ENCODE results near the gene MBD3L4. TPM values are rescaled to one million over a fixed set of nuclear protein-coding genes. Genes with fewer than 3 reads are reported as not detected.
"Not testable (repeated sequence)": the region's sequence is repeated elsewhere in the genome, so short reads cannot be mapped to it uniquely, and the experiment has no call there.

The MBD3L4 gene
- not detected for total RNA-seq
- long read RNA-seq = 0 reads

DNA sequence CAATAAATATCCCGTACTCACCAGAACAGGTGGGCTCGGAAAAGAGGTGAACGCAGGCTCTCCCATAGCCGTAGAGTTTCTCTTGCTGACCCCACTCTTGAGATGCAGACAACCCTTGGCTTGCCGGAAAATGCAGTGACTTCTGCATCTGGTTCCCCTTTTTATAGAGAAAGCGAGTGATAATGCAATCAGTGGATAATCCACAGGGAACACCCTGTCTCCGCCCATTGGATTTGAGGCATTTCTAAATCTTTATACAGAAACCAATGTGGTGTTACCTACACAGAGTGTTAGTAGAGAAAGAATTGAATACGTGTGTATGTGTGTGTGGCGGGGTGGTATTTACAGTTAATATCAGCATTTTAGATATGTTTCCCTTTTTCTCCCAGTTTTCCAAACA lies at the start of gene MBD3L4:
MBD3L4 (minus strand) TSS at position 101 of the 400 bp plus-strand sequence; CDS start at position 66, 35 bp downstream.
- intact Hi-C loops (cut with DNase I); DNase-seq: not testable (repeated sequence)

DNA sequence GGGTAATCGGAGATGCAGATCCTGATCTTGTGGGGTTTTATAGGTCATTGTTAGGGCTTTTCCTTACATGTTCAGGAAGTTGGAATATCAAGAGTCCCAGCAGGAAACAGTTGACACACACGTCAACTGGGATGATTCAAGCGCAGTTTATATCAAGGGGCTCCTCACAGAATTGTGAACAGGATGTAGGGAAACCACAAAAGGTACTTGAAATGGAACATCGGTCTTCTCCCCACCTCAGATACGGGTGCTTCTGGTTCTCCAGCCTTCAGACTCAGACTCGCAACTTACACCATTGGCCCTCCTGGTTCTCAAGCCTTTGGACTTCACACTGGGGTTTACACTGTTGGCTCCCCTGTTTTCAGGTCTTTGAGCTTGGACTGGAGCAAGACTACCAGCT lies 49.0 kb upstream of the MBD3L4 start:
- Histone ChIP-seq H3K27ac (no peak overlapping the region), H3K27me3 (ENCODE audit: low read depth) (no peaks in the 10 kb centered on the region), H3K36me3 (peaks cover 4% of the 10 kb centered on the region), H3K9me3 (peaks cover 86% of the 10 kb centered on the region), H3K4me3 (no peak overlapping the region), H3K4me1 (no peaks in the 10 kb centered on the region)
- TF ChIP-seq, protein P1, sequence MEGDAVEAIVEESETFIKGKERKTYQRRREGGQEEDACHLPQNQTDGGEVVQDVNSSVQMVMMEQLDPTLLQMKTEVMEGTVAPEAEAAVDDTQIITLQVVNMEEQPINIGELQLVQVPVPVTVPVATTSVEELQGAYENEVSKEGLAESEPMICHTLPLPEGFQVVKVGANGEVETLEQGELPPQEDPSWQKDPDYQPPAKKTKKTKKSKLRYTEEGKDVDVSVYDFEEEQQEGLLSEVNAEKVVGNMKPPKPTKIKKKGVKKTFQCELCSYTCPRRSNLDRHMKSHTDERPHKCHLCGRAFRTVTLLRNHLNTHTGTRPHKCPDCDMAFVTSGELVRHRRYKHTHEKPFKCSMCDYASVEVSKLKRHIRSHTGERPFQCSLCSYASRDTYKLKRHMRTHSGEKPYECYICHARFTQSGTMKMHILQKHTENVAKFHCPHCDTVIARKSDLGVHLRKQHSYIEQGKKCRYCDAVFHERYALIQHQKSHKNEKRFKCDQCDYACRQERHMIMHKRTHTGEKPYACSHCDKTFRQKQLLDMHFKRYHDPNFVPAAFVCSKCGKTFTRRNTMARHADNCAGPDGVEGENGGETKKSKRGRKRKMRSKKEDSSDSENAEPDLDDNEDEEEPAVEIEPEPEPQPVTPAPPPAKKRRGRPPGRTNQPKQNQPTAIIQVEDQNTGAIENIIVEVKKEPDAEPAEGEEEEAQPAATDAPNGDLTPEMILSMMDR (IDR thresholded peaks at IDR 0.05) = no peak
- intact Hi-C loops (cut with DNase I) = no loop called here
- ATAC-seq (no peak), DNase-seq (no peak)

More for the DNA sequence above, at the start of gene MBD3L4:
- not testable (repeated sequence) for ATAC-seq; H3K36me3 ChIP-seq; H3K4me3 ChIP-seq; H3K9me3 ChIP-seq; H3K27me3 ChIP-seq (ENCODE audit: low read depth); H3K4me1 ChIP-seq; H3K27ac ChIP-seq

DNA sequence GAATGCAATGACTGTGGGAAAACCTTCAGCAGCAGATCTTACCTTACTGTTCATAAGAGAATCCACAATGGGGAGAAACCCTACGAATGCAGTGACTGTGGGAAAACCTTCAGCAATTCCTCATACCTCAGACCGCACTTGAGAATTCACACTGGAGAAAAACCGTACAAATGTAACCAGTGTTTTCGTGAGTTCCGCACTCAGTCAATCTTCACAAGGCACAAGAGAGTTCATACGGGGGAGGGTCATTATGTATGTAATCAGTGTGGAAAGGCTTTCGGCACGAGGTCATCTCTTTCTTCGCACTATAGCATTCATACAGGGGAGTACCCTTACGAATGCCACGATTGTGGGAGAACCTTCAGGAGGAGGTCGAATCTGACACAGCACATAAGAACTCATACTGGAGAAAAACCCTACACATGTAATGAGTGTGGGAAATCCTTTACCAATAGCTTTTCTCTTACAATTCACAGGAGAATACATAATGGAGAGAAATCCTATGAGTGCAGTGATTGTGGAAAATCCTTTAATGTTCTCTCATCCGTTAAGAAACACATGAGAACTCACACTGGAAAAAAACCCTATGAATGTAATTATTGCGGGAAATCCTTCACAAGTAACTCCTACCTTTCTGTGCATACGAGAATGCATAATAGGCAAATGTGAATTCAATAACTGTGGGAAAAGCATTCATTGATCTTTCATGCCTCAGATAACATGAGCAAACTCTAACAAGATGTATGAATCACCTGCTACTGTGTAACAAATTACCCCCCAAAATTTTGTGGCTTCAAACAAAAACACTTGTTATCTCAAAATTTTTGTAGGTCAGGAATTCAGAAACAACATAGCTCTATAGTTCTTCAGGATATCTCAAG lies 43.3 kb upstream of the MBD3L4 start:
- no peak for ATAC-seq
- TF ChIP-seq, protein P1 (IDR thresholded peaks at IDR 0.05) = no peak
- Histone ChIP-seq H3K4me3 (no peak overlapping the region), H3K27me3 (ENCODE audit: low read depth) (no peaks in the 10 kb centered on the region), H3K36me3 (peaks cover 59% of the 10 kb centered on the region), H3K9me3 (peaks cover 99% of the 10 kb centered on the region), H3K4me1 (no peaks in the 10 kb centered on the region), H3K27ac (no peak overlapping the region)
- intact Hi-C loops (cut with DNase I) = no loop called here
- DNase-seq = no peak

DNA sequence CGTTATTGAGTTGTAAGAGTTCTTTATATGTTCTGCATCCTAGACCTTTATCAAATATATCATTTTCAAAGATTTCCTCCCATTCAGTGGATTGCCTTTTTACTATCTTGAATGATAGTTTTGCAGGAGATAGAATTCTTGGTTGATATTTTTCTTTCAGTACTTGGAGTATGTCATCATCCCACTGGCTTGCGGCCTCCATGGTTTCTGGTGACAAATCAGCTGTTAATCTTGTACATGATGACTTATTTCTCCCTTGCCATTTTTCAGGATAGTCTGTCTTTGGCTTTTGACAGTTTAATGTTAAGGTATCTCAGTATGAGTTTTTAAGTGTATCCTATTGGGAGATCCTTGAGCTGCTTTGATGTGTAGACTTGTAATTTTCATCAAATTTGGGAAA lies 38.0 kb upstream of the MBD3L4 start:
- intact Hi-C loops (cut with DNase I) = no loop called here
- H3K27me3 ChIP-seq (ENCODE audit: low read depth) = no peaks in the 10 kb centered on the region
- no peaks in the 10 kb centered on the region for H3K4me1 ChIP-seq
- no peak overlapping the region for H3K27ac ChIP-seq
- peaks cover 78% of the 10 kb centered on the region for H3K9me3 ChIP-seq
- TF ChIP-seq, protein P1 (IDR thresholded peaks at IDR 0.05) = no peak
- DNase-seq (no peak), ATAC-seq (no peak)
- H3K36me3 ChIP-seq = peaks cover 97% of the 10 kb centered on the region
- no peak overlapping the region for H3K4me3 ChIP-seq

DNA sequence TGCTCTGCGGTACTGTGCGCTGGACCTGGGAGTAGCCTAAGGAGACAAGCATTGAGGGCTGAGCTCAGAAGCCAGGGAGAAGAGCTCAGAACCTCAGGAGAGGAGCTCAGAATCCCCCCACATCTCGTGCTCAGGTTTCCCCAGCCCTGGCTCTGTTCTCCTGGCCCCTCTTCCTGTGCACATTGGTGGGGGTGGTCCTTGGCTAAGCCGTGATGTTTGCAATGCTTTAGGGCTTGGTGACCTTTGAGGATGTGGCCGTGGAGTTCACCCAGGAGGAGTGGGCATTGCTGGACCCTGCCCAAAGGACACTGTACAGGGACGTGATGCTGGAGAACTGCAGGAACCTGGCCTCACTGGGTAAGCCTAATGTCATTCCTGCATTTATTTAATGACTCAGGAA lies 36.2 kb upstream of the MBD3L4 start:
- Histone ChIP-seq H3K27me3 (ENCODE audit: low read depth) (no peaks in the 10 kb centered on the region), H3K27ac (no peak overlapping the region), H3K36me3 (peaks cover 97% of the 10 kb centered on the region), H3K4me1 (peaks cover 2% of the 10 kb centered on the region), H3K9me3 (peaks cover 60% of the 10 kb centered on the region), H3K4me3 (no peak overlapping the region)
- ATAC-seq (no peak), DNase-seq (no peak)
- intact Hi-C loops (cut with DNase I) = no loop called here
- TF ChIP-seq, protein P1 (IDR thresholded peaks at IDR 0.05) = no peak

DNA sequence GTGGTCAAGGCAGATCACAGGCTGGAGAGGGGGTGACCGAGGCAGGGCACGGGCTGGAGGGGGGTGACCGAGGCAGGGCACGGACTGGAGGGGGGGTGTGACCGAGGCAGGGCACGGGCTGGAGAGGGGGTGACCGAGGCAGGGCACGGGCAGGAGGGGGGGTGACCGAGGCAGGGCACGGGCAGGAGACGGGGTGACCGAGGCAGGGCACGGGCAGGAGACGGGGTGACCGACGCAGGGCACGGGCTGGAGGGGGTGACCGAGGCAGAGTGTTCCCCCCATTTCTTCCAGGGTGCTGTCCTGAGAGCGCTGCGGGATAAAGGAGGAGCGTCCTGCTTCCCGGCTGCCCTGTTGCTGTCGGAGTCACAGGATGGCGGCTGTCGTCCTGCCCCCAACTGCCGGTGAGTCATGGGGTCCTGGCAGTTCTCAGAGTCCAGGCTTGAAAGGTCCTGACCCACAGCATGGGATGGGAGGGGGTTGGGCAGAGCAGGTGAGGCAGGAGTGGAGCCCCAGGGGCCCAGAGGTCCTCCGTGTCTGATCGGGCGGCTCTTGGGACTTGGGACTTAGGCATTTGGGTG lies 34.8 kb upstream of the MBD3L4 start:
- Histone ChIP-seq H3K9me3 (peaks cover 46% of the 10 kb centered on the region), H3K4me1 (peaks cover 15% of the 10 kb centered on the region), H3K27ac (no peak overlapping the region), H3K36me3 (peaks cover 89% of the 10 kb centered on the region), H3K27me3 (ENCODE audit: low read depth) (no peaks in the 10 kb centered on the region), H3K4me3 (no peak overlapping the region)
- DNase-seq (no peak), ATAC-seq (no peak)
- TF ChIP-seq, protein P1 (IDR thresholded peaks at IDR 0.05) = no peak
- intact Hi-C loops (cut with DNase I) = no loop called here

Data from lower lobe of right lung (tissue), 2 donors.